ENCODE measurements around the gene CSNK1D. TPM values are rescaled to one million over a fixed set of nuclear protein-coding genes. Genes with fewer than 3 reads are reported as not detected.

The CSNK1D gene
- total RNA-seq, 1 experiment from 2014 or later = 137 TPM

DNA sequence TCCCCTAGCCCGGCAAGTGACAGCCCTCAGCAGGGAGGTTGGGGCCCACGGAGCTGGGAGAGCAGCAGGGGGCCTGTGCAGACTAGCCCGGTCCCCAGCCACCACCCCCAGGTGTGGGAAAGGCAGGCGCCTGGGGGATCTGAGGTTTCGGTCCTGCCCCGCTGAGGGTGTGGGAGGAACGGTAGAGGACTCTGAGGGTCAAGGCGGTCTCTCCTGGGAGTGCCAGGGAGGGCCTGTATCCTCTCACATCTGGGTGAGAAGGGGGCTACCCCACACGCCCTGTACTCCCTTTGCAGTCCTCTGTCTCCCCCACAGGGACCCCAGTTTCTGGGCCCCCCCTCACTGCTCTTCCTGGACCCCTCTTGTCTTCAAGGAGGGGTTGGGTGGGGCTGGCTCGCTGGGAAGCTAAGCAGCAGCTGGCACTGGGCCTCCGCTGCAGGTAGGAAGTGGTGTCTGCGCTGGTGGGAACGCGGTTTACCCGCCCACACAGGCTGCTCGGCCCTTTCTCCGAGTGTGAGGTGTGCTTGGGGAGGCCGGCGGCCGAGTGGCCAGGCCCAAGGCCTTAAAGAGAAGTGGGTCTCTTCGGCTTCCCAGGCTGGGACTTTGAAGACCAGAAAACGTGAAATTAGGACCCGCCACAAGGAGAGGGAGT, 28.5 kb upstream of the CSNK1D start:
- Histone ChIP-seq H3K9ac (ENCODE audit: extremely low read depth, insufficient read length, low read length) (no peak overlapping the region), H3K4me1 (ENCODE audit: insufficient read depth, low read length) (no peaks in the 10 kb centered on the region; the same call in 1 of the 2 replicates), H3K9me3 (ENCODE audit: control insufficient read depth, low read depth, low read length) (no peaks in the 10 kb centered on the region)

More for the DNA sequence above, 28.5 kb upstream of the CSNK1D start:
- no peak overlapping the region for H3K4ac ChIP-seq (ENCODE audit: low read depth, low read length)
- H3K27ac ChIP-seq (ENCODE audit: insufficient read length, low read depth, low read length) = no peak overlapping the region
- no peak overlapping the region for H2BK5ac ChIP-seq (ENCODE audit: insufficient read length, low read length)
- H2BK15ac ChIP-seq (ENCODE audit: low read depth, low read length) = no peak overlapping the region
- no peak overlapping the region for H2AFZ ChIP-seq (ENCODE audit: low read length)
- TF ChIP-seq, protein P1, sequence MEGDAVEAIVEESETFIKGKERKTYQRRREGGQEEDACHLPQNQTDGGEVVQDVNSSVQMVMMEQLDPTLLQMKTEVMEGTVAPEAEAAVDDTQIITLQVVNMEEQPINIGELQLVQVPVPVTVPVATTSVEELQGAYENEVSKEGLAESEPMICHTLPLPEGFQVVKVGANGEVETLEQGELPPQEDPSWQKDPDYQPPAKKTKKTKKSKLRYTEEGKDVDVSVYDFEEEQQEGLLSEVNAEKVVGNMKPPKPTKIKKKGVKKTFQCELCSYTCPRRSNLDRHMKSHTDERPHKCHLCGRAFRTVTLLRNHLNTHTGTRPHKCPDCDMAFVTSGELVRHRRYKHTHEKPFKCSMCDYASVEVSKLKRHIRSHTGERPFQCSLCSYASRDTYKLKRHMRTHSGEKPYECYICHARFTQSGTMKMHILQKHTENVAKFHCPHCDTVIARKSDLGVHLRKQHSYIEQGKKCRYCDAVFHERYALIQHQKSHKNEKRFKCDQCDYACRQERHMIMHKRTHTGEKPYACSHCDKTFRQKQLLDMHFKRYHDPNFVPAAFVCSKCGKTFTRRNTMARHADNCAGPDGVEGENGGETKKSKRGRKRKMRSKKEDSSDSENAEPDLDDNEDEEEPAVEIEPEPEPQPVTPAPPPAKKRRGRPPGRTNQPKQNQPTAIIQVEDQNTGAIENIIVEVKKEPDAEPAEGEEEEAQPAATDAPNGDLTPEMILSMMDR (conservative IDR thresholded peaks at IDR 0.05) = no peak
- no peak overlapping the region for H3T11ph ChIP-seq (ENCODE audit: low read length)
- no peaks in the 10 kb centered on the region for H3K79me2 ChIP-seq (ENCODE audit: insufficient read depth, low read length)
- DNase-seq = no peak
- H4K8ac ChIP-seq (replicated peaks; ENCODE audit: insufficient read length, low read depth, low read length) = no peak overlapping the region
- no peak overlapping the region for H2BK12ac ChIP-seq (ENCODE audit: insufficient read length, low read depth, low read length)
- H3K4me3 Mint-ChIP-seq = no peak overlapping the region
- H3K27me3 ChIP-seq (ENCODE audit: insufficient read depth, low read length) = no peaks in the 10 kb centered on the region
- no CpG with 5 or more reads among the region's 23 CpGs for WGBS (ENCODE audit: extremely low coverage, insufficient read length, low lambda C conversion rate)
- no peak overlapping the region for H2BK20ac ChIP-seq (ENCODE audit: low read depth, low read length, poor library complexity, severe bottlenecking)
- no peaks in the 10 kb centered on the region for H3K36me3 Mint-ChIP-seq (ENCODE audit: insufficient read depth in 1 of 3, low read depth in 3 of 3)
- H2AK5ac ChIP-seq (ENCODE audit: insufficient read length, low read length) = no peak overlapping the region
- H4K20me1 ChIP-seq (ENCODE audit: control insufficient read depth, insufficient read depth, insufficient read length) = no peaks in the 10 kb centered on the region
- no peaks in the 10 kb centered on the region; a peak in 2 of 5 replicates for H3K9me3 Mint-ChIP-seq
- H4K5ac ChIP-seq (ENCODE audit: insufficient read length, low read depth, low read length) = no peak overlapping the region
- no peak overlapping the region for H3K23ac ChIP-seq (ENCODE audit: insufficient read length, low read depth, low read length)
- peaks cover 3% of the 10 kb centered on the region for H3K23me2 ChIP-seq (ENCODE audit: insufficient read length, low read depth, low read length, poor library complexity, severe bottlenecking)
- H3K79me1 ChIP-seq (ENCODE audit: insufficient read depth, low read depth, low read length, poor library complexity, severe bottlenecking) = no peaks in the 10 kb centered on the region
- H3K14ac ChIP-seq (ENCODE audit: insufficient read depth, low read length) = no peak overlapping the region
- no peak overlapping the region for H3K56ac ChIP-seq (ENCODE audit: insufficient read length, low read depth, low read length)
- H4K91ac ChIP-seq (ENCODE audit: insufficient read length, low read depth, low read length) = no peak overlapping the region
- H3K27ac Mint-ChIP-seq = no peak overlapping the region
- no peak overlapping the region for H2BK120ac ChIP-seq (ENCODE audit: low read depth, low read length, poor library complexity, severe bottlenecking)
- peaks cover 20% of the 10 kb centered on the region for H3K27me3 Mint-ChIP-seq (ENCODE audit: low read depth)
- no peak overlapping the region for H3K18ac ChIP-seq (ENCODE audit: insufficient read length, low read depth, low read length)
- H3K4me2 ChIP-seq (ENCODE audit: insufficient read depth, insufficient read length, low read length) = no peak overlapping the region
- H3K4me1 Mint-ChIP-seq = peaks cover 4 to 13% of the 10 kb centered on the region in 2 experiments; a peak in 2 of 4 replicates

Data from H9 (cell line).